Stimulated activated CD4-positive, alpha-beta T cell treated with anti-CD3 and anti-CD28 coated beads, Interleukin-12 subunit alpha, Interleukin-12 subunit beta, amount 100 ng/mL, for 48 hours (primary cell): ENCODE data around the gene CLIP4.

Experiments
- DNase-seq, 3 donors: peaks; one replicate each; pipeline ENCODE4 v3.0.0-alpha.2; 2020; ENCODE audit warnings: low read depth in 2 of 3, low spot score in 1 of 3

Gene CLIP4

DNA sequence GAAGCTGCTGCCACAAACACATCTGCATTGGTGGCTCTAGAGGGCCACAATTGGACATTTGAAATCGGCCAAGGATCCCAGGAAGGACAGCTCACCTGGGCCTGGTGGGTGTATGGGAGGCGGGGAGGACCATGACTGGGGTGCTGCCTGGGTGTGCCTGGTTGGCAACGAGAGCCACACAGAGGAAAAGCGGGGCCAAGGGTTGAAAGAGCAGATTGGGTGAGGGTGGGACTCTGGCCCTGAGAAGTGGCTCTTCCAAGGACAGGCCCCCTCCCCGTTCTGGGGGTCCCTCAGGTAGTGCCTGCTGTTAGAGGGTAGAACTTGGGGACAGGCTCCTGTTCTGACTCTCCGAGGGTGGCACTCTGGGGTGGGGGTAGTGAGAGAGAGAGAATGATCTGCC is 102.9 kb downstream of the CLIP4 start:
- no peak for DNase-seq

DNA sequence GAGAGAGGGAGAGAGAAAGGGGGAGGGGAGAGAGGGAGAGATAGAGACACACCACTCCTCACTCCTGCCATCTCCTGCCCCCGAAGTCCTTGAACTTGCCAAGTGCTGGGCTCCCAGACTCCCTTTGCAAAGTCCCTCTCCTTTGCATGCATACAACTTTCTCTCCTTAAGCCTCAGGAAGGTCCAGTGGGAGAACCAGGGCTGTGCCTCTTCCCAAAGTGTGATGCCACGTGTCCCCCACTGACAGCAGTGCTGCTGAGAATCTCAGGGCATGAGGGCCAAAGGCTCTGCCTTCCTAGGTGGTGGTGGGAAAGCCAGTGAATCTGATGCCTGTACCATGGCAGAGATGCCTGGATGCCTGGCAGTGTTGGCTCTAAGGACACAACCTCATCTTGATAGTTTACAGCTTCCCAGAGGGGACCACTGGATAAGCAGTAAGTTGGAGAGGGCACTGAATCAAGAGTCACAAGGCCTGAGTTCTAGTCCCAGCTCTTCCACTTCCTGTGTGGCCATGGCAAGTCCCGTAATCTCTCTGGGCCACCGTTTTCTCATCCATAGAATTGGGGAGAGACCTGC is 103.4 kb downstream of the CLIP4 start:
- no peak for DNase-seq

DNA sequence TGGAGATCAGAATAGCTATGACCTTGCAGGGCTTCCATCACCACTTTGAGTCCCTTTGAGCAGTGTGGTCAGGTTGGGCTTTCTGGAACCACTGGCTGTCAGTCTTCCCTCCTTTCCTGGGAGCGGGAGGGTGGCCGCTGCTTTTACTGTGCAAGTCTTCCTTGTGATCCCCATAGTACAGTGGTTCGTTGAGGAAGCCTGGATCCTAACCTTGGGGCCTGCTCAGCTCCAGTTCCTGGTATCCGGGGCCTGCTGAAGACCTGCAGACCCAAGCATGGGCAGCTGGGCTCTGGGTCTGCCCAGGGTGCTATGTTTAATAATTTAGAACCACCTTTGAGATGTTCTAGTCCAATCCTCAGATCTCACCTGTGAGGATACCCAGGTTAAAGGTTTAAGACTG is 104.2 kb downstream of the CLIP4 start:
- DNase-seq = no peak

DNA sequence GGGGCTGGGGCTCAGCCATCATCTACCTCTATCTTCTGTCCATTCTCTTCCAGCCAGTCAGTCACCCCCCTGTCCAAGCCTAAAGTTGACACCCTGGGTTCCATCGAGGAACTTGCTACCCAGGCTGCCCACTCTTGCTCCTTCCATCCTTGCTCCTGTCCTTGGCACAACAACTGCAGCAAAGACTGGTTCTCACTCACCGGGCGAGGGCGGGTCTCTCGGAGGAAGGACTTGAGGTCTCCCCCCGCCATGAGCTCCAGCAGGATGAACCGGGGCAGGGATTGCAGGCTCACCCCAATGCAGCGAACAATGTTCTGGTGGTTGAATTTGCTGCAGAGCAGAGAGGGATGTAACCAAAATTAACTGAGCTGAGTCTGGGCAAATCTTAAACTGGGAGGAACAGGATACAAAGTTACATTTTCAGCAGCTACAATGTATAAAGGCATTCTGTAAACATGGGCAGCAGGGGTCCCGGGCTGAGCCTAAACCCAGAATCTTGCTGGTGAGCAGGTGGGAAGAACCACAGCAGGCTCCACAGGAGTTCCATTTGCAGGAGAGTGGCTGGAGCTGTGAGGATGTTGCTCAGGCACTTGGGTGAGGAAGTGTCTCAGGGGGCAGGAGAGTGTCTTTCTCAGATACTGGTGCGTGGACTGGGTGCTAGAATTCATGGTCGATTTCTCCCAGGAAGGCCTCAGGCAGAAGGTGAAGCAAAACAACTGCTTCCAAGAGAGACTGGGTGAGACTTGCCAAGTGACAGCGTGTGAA is 105.5 kb downstream of the CLIP4 start:
- DNase-seq = no peak

DNA sequence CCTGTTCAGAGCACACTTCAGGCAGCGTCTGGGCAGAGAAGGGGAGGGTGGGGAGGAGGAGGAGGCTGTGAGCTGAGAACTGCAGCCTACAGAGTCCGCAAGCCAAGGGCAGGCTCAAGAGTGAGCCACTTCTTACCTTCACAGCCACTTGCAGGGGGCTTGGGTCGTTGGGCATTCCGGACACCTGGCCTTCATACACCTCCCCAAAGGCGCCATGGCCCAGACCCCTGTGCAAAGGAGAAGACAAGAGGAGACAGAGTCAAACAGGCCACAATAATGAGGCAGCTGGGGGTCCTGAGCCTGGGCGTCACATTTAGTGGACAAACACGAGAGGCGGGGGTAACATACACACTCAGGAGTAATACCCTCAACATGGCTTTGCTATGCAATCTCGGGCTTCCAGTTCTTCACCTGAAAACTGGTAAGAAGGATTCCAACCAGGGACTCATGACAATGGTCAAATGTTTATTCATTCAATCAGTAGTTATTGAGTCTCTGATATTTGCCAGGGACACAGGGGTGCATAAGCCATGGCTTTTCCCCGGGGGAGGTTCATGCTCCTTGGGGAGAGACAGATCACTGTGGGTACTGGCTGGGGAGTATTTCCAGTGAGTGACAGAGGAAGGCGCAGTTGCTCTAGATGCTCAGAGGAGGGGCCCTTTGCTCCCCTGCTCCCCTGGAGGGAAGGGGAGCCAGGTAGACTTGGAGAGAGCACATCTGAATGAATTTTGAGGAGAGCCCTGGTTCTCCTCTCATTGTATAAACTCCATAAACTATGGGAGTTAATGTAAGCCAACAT is 107.4 kb downstream of the CLIP4 start:
- DNase-seq = no peak

DNA sequence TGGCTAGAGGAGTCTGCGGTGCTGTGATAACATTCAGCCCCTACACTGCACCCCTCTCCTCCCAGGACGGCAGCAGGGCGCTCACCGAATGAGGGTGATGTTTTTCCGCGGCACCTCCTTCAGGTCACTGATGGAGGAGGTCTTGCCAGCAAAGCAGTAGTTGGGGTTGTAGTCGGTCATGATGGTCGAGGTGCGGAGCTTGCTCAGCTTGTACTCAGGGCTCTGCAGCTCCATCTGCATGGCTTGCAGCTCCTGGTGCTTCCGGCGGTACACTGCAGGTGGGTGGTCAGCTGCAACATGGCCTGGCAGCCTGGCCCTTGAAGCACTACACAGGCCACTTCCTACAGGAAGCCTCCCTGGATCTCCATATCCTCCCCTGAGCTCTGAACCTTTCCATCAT is 108.0 kb downstream of the CLIP4 start:
- no peak for DNase-seq

DNA sequence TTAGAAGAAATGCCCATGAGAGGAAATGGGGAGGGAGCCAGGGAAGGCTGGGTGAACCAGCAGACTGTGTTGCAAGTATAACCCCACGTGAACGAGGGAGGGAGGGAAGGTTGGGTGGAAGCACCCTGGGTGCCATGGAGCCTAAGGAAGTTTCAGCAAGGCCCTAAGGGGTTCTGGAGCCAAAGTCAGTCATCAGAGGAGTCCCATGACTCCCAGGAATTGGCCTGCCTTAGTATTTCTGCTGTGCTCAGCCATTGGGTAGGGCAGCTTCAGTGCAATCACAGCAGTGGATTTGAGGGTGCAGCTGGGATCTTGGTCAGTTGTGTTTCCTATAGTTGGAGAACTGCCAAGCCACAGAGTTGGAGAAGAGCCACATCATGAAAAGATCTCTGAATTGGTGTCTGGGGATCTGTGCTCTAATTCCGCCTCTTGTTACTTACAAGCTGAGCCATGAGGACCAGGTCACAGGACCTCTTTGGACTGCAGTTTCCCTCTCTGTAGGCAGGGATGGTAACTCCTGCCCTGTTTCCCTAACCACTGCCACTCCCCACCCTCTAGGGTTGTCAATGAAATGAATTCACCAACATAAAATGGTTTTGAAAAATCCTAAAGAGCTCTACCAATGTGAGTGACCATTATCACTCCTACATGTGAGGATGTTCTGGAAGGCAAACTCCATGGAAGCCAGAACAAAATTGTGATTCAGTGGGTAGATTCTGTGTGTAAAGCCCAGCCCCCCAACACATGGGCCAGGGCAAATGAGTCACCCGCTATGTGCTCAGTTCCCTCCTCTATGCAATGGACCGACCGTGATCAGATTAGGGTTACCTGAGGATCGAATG is 108.9 kb downstream of the CLIP4 start:
- DNase-seq = no peak

DNA sequence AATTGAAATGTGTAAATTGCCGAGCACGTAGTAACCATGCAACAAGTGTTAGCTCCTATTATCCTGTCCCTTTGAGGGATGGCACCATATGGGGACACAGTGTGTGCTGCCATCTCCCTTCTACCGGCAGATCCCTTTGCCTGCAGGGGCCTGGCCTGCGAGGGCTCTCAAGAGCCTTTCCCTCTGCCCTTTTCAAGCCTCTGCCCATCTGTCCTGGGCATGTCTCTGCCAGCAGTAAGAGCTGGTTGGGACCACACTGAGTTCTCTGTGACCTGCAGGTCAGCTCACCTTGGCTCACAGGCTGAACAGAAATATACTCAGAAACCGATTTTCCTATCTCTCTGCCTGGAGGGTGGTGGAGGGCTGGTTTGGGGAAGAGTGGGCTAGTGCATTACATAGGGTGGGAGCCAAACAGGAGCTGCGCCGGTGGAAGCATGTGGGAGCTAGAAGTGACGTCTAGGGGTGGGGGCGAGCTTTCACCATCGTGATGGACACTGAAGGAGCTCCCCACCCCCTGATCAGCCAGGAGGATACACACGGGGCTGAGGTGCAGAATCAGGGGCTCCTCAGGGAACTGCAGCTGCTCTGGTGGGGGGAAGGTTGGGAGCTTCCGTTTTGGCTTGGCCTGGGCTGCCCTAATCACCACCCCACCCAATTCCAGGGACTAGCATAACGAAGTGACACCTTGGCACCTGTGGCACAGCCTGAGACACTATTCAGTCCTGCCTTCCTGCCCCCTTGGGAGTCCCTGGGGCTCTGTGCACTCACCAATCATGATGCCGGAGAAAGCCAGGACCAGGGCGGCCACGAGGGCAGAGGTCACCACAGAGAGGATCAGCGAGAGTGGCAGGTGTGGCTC is 109.7 kb downstream of the CLIP4 start:
- no peak for DNase-seq

DNA sequence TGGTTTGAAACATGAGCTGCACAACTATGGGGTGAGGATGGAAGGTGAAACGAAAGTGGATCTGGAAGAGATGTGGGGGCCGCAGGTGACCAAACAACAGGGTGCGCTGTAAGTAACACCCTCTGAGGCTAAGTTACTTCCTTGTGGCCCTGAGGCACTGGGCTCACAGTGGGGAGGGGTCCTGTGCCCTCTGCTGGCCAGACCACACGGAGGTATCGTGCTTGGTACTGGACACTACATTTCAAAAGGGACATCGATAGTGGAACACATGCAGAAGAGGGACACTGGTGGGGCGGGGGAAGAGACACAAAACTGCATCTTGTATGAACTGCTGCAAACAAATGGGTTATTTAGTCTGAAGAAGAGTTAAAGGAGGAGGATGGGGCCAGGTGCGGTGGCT is 110.6 kb downstream of the CLIP4 start:
- DNase-seq = no peak

DNA sequence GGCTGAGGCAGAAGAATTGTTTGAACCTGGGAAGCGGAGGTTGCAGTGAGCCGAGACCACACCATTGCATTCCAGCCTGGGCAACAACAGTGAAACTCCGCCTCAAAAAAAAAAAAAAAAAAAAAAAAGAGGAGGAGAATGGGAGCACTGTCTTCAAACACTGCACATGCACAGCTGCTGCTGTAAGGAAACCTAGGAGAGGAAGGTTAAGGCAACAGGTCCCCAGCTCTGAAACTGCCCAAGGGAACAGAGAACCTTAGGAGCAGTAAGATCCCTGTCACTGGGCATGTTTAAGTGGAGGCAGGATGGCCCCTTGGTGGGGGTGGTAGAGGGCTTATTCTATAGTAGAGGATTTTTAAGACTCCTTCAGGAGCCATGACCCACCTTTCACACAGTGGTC is 111.2 kb downstream of the CLIP4 start:
- DNase-seq = no peak

DNA sequence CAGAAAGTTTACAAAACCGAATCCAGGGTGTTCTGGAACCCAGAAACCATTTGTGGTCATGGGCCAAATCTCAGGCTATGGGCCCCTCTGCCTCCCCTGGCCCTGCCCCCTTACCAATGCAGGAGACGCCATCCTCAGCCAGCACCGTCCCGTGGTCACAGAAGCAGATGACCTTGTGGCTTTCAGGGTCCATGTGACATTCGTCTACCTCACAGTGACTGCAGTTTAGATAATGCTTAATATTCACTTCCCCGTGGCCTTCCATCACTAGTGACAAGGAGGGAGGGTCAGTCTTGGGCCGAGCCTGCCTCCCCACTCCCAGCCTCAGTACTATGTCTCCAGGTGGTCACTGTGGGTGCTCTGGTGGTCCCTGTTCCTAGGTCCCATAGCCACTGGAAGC is 111.6 kb downstream of the CLIP4 start:
- DNase-seq = no peak

DNA sequence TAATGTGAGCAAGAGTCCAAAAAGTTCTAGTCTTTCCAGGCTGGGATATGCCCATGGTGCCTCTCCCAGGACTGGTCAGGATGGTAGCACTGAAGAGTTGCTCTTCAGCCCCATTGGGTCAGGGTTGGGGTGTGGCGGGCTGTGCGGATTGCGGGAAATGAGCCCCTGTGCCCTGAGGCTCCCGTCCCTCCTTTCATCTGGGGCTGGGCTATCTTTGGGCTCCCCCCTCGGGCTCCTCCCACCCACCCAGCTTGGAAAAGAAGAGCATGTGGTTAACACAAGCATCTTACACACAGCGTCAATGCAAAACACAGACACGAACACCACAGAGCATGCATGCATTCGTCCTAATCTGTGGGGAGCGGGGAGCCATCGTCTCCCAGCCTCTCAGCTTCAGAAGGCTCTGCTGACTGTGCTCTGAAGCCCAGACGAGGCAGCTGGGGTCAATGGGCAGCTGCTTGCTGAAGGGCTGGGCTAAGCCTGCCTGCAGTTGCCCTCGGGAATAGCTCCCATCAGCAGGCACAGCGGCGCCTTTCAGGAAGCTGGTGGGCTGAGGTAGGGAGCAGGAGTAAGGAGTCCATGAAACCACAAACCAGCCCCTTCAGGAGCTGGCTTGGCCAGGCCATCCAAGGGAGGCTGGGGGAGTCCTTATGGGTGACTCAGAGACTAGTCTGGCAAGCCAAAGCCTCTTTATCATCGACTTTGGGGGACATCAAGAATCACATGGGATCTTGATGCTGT is 112.9 kb downstream of the CLIP4 start:
- DNase-seq = no peak

DNA sequence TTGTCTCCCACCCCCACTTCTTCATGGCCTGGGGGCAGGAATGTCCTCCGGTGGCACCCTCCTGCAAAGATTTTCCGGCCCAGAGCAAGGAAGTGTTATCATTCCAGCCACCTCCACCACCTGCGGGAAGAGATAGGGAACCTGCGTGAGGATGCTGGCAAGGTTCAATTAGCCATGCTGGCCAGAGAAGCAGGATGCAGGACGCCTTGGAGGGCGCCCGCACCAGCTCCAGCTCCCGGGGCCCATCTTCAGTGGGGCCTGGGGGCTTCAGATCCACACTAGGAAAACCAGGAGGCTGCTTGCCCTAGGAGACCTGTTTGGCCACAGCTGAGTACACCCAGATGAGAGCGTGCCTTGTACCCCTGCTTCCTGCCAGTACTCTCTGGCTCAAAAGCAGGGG is 113.7 kb downstream of the CLIP4 start:
- DNase-seq = no peak

DNA sequence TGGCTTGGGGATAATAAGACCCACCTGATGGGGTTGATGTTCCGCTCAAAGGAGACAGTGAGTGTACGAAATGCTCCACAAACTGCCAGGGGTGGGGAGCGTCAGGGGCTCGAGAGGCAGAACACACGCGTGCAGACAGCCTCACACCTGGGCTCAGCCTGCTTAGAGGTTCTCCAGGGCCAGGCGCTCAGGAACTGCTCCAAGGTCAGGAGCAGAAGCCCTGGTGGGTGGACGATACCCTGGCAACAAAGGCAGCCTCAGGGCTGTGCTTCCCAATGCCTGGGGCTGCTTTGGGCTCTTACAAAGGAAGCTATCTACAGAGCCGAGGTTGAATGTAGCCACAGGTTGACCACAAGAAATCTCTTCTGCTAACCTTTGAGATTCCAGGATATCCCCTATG is 114.4 kb downstream of the CLIP4 start:
- no peak for DNase-seq

DNA sequence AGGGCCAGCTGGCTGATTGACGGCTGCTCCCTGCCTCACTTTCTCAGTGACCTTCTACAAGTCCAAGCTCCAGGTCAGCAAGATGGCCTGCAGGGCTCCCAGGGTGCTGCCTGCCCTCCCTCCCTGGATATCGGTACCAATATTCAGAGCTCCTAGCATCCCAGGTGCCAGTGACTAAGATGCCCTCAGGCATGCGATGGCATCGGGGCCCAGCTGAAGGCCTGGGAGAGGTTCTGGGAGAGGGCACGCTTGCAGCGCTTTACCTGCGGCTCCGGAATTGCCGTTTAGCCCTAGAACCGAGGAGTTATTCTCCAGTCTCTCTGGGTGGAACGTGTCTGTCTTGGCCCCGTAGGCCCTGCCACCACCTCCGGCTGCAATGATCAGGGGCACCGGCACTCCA is 116.8 kb downstream of the CLIP4 start:
- DNase-seq = no peak

DNA sequence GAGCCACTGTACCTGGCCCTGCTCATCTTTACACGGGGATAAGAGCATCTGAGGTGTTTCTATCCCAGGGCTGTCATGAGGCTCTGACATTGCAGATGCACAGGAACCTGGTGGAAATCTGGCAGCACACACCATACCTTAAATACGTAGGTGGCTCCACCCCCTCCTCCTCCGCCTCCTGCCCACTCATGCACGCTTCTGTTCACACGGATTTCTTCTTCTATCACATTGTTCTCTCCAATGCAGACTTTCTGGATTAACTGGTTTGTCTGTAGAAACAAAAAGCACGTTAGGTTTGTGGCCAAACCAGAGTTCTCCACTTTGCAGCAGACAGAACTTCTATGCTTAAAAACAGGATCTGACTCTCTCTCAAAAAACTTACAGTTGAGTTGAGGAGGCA is 118.2 kb downstream of the CLIP4 start:
- DNase-seq = no peak

DNA sequence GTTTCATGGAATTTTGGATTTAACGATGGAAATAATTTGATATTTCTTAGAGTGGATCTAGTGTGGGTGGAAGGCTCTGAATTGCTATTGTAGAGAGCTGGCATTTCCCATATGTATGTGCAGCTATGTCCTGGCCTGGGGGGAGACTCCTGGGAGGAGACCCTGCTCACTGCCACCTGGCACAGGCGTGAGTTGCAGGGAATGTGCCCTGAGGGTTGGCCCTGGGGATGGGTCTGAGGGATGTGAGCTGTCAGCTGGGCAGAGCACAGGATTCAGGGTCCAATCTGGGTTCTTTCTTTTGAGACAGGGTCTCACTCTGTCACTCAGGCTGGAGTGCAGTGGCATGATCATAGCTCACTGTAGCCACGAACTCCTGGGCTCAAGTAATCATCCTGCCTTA is 120.2 kb downstream of the CLIP4 start:
- DNase-seq = no peak

DNA sequence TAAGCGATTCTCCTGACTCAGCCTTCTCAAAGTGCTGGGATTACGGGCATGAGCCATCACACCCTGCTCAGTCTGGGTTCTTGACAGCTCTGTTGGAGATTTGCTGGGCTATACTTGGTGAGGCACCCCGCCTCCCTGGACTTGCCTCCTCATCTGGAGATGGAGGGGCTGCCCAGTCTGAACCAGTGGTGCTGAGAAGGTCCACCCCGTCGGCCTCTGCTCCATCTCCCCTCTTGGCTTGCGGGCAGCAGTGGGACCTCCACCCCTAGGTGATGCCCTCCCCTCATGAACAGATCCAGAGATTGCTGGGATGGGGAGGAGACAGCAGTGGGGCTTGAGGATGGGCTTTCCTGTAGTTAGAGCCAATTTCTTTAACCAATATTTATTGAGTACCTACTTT is 120.9 kb downstream of the CLIP4 start:
- DNase-seq = no peak

DNA sequence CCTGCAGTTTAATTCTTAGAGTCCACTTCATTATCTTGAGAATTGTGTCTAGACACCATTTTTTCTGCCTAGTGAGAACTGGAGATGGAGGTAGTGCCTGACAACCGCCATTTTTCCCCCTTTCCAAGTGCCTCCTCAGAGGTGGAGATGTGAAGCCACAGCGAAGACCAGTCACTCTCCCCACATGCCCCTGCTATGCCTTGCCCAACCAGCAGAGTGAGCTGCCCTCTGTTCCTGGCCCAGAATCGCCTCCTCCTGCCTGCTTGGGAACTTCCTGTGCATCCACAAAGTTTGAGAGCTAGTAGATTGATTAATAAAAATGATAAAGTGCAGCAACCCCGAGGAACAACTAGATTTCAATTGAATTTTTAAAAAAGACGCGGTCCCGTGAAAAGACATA is 123.3 kb downstream of the CLIP4 start:
- peak in 2 of 3 donors; percentile 5 for DNase-seq
